ENCODE measurements around the gene ARHGEF39.

DNA sequence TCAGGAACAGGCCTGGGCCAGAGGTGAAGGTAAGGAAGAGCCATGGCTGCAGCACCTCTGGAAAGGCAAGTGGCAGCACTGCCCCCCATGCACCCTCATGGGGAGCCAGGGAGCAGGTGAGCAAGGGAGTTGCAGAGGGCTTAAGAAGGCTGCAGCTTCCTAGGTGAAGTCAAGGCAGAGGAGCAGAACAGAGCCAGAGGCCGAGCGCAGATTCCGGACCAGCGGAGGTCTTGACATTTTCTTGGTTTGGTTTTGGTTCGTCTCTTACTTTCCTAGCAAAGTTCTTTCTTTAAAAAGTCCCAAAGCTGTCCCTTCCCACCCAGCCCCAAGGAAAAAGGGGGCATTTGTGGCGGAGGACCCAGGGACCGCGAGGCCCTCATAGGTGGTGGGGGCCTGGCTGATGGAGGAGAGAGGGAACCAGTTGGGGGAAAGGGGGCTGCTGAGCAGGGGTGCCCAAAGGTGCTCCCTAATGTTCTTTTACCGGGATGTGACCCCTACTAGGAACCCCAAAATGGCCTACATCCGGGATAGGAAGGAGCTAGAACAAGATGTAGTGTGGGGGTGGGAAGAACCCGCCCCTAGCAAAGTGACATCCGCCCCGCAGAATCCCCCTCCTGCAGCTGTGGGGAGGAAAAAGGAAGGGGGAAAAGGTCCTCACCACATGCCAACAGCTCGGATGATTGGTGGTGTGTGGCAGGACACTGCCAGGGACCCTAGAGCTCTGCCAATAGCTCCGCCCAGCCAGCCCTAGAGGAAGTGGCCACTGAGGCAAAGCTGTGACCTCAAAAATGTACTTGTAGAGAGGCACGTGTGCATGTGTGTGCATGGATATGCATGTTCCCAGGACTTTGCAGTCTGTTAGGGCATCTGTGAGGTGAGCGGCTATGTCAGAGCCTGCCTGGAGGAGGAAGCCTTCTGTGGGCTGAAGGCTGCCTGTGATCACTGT is 45.9 kb downstream of the ARHGEF39 start:
- TF ChIP-seq EZH2 (IDR thresholded peaks at IDR 0.05; ENCODE audit: insufficient read depth, poor library complexity, severe bottlenecking) (no peak), EZH2phosphoT487 (IDR thresholded peaks at IDR 0.05; ENCODE audit: insufficient read depth, low read depth) (no peak)
